ENCODE results near the gene EFL1.

Gene EFL1

DNA sequence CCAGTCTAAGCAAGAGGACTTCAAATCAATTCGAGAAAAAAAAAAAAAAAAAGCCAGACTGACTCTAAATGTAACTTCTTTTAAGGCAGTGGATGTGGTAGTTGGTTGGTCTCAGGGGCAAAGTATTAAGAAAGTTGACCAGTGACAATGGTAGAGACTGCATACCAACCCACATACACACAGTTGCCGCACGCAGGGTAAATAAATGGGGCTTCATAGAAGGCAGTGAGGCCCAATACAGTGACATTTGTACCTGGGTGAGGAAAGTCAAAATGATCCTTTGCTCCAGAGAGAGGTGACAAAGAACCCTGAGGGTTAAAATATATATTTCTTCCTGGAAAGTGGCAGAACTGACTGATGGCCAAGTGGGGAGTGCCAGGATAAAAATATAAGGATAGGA lies 116.0 kb downstream of the EFL1 start:
- no peak for DNase-seq

DNA sequence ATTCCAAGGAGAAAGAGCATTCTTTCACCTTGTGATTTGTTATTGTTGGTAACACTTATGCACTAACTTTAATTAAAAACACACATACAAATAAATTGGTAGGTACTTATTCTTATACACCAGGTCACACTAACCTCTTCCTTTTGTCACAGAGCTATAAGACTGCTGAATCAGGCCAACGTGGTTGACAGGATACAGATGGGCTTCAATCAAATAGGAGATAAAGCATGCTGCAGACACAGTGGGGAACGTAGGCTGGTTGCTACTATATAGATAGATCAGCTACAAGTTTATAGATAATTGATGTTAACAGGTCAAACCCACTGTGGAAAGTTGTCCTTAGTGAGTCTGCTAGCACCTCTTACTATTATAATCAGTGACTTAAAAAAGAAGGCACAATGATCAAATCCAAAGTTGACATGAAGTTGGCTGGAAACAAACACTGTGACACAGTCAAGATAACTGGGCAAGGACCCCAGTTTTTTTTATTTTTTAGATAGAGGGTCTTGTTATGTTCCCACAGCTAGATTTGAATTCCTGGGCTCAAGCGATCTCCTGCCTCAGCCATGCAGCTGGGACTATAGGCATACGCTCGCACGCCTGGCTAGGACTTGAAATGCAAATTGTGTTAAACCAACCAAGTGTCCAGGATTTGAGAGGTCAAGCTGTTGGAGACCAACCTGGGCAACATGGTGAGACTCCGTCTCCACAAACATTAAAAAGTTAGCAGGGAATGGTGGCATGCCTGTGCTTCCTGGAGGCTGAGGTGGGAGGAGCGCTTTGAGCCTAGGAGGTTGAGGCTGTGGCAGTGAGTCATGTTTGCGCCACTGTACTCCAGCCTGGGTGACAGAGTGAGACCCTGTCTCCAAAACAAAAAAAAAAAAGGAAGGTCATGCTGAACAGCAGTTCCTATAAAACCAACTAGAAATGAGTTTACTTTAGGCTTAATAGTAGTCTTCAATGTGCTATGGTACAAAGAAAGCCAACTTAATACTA lies 118.8 kb downstream of the EFL1 start:
- no peak for DNase-seq

GRCh38 chr15:82140886-82141285 lies 121.6 kb downstream of the EFL1 start:
- no peak for DNase-seq

- DNase-seq: peak; percentile 56
Observed at GRCh38 chr15:82139823-82140268, 122.7 kb downstream of the EFL1 start.

DNA sequence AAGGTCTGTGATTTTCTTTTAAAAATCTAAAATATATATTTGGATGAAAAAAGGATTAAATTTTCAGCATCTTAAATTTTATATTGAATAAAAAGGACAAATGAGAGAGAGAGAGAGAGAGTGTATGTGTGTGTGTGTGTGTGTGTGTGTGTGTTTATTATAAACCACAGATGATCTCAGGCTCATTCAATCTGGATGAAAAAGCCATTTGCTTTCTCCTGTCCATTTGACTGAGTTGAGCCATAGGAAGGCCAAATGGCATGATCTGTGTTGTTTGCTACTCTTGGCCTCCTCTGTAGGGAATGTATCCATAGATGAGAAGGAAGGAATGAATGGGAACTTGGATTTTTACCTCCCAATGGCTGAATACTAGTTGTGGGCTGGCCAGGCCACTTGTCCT lies 124.2 kb downstream of the EFL1 start:
- DNase-seq: no peak

GRCh38 chr15:82137261-82137660 lies 125.3 kb downstream of the EFL1 start:
- no peak for DNase-seq

DNA sequence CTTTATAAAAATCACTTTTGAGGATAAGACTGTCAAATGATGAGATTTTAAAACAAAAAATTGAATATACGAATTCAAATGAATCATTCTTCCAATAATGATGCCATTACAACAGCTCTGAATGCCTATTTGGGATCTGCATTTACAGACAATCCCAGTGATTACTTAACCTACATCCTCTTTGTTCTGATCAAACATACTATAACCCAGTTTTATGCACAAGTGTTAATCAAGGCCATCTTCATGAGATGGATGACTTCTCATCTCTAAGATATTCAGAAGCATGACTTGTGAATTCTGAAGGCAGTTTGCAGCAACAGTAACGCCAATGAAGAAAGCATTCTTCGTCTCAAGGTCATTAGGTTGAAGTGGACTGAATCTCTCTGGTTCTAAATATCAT lies 126.4 kb downstream of the EFL1 start:
- DNase-seq: no peak

DNA sequence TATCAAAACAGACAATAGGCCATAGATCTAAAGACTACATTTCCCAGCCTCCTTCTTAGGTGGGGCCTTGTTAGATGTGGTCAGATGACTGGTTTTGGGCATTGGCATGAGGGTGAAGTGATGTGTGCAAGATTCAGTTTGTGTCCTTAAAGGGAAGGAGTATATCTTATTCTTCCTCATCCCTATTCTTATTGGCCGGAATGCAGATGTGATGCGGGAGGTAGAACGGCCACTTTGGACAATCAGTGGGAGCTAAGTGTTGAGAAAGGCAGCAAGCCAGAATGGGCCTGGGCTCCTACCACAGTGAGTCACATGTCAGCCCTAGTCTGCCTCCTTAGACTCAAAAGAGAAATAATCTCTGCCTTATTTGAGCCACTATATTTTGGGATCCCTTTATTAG lies 126.9 kb downstream of the EFL1 start:
- no peak for DNase-seq

- no peak for DNase-seq
Observed at GRCh38 chr15:82134461-82134860, 128.1 kb downstream of the EFL1 start.

- DNase-seq: no peak
Observed at GRCh38 chr15:82133251-82133650, 129.3 kb downstream of the EFL1 start.

DNA sequence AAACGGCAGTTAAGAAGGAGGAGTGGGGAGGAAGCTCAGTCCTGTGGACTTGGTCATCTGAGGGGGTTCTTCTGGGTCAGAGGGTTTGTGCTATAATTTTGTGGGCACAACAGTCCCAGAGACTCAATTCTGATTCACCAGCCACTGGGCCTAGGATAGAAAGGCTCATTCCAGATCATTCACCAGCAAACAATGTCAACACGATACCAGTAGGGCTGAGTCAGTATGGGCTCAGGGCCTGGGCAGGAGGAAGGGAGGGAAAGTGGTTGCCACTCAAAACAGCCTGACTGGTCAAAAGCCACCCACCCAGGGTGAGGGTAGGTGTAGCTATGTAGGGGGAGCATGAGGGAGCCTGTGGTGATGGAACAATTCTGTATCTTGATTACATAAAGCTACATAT lies 129.8 kb downstream of the EFL1 start:
- DNase-seq: peak; percentile 40

DNA sequence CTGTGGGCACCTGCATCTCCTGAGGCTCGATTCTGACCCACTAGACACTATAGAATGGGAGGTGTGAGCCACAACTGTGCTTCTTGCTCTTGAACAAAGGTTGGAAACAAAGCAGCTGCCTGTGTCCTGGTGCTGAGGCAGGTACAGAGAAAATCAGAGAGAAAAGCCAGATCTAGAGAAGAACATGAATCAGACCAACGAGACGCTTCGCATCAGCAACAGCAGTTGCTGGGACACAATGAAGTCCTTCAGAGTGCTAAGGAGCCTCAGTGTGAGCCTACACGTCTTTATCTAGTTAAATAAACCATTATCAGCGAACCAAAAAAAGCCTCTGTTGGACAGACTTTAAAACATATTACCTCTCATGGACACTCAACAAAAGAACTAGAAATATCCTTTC lies 130.4 kb downstream of the EFL1 start:
- DNase-seq: no peak

GRCh38 chr15:82130248-82130647 lies 132.3 kb downstream of the EFL1 start:
- DNase-seq: no peak

GRCh38 chr15:82129761-82130160 lies 132.8 kb downstream of the EFL1 start:
- DNase-seq: no peak

GRCh38 chr15:82129149-82129692 lies 133.3 kb downstream of the EFL1 start:
- no peak for DNase-seq

DNA sequence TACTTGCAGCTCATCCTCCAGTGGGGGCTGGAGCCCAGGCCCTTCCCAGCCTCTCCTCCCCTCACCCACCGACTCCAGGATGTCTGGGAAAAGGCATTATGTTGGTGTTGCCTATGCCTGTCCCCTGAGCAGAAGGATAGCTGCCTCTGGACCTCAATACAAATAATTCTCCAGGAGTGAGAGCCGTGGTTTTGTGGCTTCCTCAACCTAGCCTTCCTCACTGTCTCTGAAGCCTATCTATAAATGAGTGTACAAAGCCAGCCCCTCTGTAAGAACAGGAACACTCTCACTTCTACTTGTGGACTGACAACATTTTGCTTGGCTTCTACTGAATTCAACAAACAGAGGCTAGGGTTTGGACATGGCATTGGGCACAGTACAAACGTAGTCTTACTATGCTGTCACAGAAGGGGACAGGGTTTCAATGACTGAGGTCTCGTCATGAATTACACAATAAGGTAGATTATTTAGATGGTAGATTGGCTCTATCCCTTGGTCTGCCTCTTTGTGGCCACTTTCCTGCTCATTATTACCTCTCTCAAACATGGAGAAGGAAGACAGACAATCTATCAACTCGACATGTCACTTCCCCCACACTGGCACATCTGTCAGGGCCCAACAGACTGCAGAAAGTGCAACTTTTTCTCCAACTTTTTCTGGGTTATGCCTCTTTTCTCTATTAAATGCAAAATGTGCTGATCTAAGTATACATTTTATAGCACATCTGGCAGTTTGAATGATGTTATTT lies 134.0 kb downstream of the EFL1 start:
- no peak for DNase-seq

DNA sequence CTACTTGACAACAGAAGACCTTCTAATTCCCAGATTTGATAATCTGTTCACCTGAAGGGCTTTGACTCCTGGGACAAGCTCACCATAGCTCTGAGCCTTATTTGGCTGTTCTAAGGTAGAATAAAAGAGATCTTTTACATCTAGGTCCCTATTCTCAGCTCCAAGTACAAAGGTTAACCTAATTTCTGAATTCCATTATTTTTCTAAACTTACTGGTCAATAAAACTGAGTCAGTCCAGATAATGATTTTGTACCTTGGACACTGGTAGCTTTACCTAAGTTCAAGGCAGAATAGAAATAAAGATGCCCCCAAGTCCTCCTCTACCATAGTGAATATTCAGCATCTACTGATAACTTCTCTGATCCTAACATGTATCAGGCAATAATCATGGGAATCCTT lies 135.0 kb downstream of the EFL1 start:
- no peak for DNase-seq

DNA sequence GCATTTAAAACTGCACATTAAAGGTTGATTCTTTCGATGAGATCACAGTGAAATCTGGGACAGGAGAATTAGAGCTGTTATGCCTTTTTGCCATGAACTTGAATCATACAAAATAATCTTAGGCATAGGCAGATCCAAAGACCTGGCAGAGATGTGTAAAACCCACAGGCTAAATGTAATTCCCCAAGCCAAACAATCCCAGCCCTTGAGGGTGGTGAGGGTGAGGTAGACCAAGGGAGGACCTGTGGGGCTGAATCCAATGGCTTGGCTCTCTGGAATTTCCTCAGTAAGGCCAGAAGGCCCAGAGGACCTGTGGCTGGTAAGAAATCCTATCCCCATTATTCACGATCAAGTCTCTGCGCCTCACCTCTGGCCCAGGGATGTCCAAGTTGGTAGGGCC lies 136.2 kb downstream of the EFL1 start:
- DNase-seq: no peak

- no peak for DNase-seq
Observed at GRCh38 chr15:82124331-82125263, 137.9 kb downstream of the EFL1 start.

DNA sequence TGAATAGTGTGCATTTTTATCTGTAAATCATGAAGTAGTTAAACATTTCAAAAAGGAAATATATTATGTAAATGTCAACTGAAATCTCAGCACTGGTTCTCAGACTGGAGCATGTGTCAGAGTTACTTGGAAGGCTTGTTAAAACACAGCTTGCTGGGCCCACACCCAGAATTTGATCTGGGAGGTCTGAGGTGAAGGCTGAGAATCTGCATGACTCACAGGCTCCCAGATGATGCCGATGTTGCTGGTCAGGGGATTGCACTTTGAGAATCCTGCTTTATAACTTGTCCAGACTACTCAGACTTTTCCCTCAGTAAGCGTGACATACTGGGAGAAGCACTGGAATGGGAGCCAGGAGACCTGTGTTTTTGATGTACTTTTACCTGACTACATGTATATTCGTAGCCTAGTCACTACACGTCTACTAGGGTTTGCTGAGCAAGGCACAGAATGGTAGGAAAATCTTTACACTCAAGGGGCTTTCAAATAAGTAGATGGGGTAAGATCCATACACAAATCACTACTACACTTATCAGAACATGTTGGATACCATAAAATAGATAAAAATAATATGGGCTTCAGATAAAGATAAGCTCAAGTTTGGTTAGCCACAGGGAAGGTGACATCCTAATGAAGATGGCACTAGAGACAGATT lies 139.7 kb downstream of the EFL1 start:
- peak; percentile 79 for DNase-seq

DNA sequence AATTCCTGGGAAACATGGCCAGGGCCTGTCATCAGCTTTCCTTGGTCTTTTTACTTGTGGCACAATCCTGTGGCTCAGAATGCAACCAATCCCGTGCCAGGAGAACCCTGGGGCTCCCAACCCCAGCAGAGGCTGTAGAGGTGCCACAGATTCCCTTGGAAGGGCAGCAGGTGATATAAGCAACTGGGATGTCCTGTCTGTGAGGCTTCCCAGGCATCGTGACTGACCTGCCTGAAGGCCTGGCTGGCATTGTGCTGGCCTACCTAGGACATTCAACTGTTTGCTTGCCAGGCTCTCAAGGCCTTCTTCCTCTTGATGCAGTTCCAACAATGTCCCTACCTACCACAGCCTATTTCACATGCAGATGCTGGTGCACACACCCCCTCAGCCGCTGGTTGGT lies 144.5 kb downstream of the EFL1 start:
- no peak for DNase-seq

GRCh38 chr15:82117296-82117695 lies 145.2 kb downstream of the EFL1 start:
- DNase-seq: no peak

Data from amniotic stem cell (primary cell).